Epithelial cell of esophagus (primary cell): Measurements from ENCODE around the gene HSFX2.
"Not testable (repeated sequence)": the region's sequence is repeated elsewhere in the genome, so short reads cannot be mapped to it uniquely, and the experiment has no call there.

Experiments
- DNase-seq: peaks from one replicate; pipeline ENCODE4 v3.0.0; 2010; ENCODE audit warnings: low read depth
- H3K4me3 ChIP-seq: 2 replicates; pipeline ENCODE4 v1.5.1; 2011; ENCODE audit warnings: mild to moderate bottlenecking, low read length, control low read depth
- CTCF ChIP-seq: IDR thresholded peaks from 2 replicates; pipeline ENCODE4 v1.5.1; 2011; ENCODE audit warnings: low read depth, mild to moderate bottlenecking, low read length, control low read depth, inconsistent platforms; ENCODE audit not compliant: insufficient read depth; ENCODE audit errors: missing control alignments

HSFX2 gene, protein sequence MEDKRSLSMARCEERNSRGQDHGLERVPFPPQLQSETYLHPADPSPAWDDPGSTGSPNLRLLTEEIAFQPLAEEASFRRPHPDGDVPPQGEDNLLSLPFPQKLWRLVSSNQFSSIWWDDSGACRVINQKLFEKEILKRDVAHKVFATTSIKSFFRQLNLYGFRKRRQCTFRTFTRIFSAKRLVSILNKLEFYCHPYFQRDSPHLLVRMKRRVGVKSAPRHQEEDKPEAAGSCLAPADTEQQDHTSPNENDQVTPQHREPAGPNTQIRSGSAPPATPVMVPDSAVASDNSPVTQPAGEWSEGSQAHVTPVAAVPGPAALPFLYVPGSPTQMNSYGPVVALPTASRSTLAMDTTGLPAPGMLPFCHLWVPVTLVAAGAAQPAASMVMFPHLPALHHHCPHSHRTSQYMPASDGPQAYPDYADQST

GRCh38 chrX:149595214-149595613 lies at the start of gene HSFX2:
TSS of gene HSFX2 (minus strand) at chrX:149595314. CDS start at chrX:149594700, 614 bp downstream.
- not testable (repeated sequence) for DNase-seq

DNA sequence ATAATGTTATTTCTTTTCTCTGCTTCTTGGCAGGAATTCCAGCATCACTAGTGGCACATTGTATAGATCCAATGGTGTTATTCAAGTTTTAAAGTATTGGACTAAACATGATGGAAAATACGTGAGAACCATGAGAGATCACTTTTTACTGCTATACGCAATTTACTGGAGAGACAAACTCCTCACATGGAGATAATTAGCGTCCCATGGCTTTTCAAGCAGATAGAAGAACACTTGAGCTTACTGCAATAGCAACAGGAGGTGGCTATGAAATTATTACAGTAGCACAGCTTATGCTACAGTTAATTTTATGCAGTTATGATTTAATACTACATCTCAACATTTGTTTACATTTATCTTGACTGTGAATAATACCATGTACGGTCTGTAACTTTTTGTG lies 48.4 kb upstream of the HSFX2 start:
- no peak overlapping the region for H3K4me3 ChIP-seq
- DNase-seq, result no peak
- no peak for TF ChIP-seq CTCF

More at GRCh38 chrX:149595214-149595613, at the start of gene HSFX2:
- not testable (repeated sequence) for H3K4me3 ChIP-seq

GRCh38 chrX:149641835-149642234 lies 46.7 kb upstream of the HSFX2 start:
- TF ChIP-seq CTCF, result no peak
- no peak for DNase-seq
- no peak overlapping the region for H3K4me3 ChIP-seq

DNA sequence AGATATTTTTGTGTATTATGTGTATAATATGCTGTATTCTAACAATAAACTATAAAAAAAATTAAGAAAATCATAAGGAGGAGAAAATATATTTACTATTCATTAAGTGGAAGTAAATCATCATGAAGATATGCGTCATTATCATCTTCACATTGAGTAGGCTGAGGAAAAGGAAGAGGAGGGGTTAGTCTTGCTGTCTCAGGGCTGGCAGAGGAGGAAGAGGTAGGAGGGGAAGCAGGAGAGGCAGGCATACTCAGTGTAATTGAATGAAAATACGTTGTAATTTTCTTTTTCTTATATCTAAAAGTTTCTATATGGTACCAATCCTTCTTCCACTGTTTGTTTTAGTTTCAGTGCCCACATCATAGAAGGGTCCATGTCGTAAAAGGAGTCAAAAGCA lies 46.3 kb upstream of the HSFX2 start:
- TF ChIP-seq CTCF, result no peak
- H3K4me3 ChIP-seq, result no peak overlapping the region
- no peak for DNase-seq

DNA sequence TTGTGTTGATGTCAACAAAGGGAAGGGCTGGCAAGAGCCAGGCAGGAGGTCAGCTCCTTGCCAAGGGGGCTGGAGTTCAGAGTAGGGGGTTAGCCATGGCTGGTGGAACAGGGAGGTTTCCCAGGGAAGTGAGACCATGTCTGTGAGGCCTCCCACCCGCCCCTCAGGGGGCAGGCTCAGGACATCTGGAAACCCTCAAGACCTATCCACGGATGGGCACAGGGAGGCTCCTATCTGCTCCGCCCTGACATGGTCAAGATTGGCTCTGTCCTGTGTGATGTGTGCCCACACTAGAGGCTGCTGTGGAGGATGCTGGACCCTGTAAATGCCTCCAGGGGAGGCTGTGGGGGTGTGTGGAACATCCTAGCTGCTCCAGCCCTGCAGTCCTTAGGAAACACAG lies 44.5 kb upstream of the HSFX2 start:
- DNase-seq, result no peak
- H3K4me3 ChIP-seq, result no peak overlapping the region
- TF ChIP-seq CTCF, result no peak

- no peak for TF ChIP-seq CTCF
- no peak overlapping the region for H3K4me3 ChIP-seq
- DNase-seq, result peak; percentile 48
These were observed 43.7 kb upstream of the HSFX2 start for GRCh38 chrX:149638860-149639259.

GRCh38 chrX:149633511-149633910 lies 38.4 kb upstream of the HSFX2 start:
- peak; percentile 55 for DNase-seq
- no peak for TF ChIP-seq CTCF
- H3K4me3 ChIP-seq, result no peak overlapping the region
